Colon (tissue), 2 donors: Measurements from ENCODE around the gene EXOSC2.
"Not testable (repeated sequence)": the region's sequence is repeated elsewhere in the genome, so short reads cannot be mapped to it uniquely, and the experiment has no call there.

Experiments
- FAIRE-seq: peaks from 2 replicates; lab custom pipeline; 2012; peaks lifted over from hg19 to GRCh38; lab: Jason Lieb, UNC
- donor health status: control.
- donor health status: control.

The EXOSC2 gene

DNA sequence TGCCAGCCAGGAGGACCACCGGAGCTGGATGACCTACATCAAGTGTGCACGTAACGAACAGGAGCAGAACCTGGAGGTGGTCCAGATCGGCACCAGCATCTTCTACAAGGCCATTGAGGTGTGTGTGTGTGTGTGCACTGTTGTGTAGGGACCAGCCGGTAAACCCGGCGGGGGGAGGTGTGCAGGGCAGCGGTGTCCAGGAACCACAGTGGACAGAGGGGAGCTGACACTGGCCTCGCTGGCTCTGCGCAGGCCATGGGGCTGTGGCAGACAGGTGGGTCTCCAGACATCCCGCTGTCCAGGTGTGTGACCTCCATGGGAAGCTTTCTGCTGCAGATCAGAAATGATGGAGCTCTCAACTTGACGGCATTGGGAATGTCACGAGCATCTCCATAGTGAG is 25.4 kb upstream of the EXOSC2 start:
- no peak for FAIRE-seq

- FAIRE-seq: no peak
These were observed 24.9 kb upstream of the EXOSC2 start for GRCh38 chr9:130668659-130669058.

DNA sequence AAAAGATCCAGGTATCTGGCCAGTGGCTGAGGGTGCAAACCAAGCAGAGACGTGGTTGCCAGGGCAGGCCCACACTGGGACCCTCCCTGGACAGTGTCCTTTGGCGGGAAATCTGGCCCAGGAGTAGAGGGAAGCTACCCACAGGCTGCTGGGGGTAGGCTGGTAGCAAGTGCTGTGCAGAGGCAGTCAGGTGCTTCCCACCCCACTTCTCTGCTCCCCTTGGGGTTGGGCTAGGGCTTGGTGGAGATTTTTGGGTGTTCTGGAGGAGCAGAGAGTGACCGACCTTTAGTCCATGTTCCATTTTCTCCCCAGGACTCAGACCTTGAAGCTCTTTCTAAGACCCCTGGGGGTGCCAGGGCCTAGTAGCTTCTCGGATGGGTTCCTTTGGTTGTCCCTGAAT is 23.6 kb upstream of the EXOSC2 start:
- no peak for FAIRE-seq

DNA sequence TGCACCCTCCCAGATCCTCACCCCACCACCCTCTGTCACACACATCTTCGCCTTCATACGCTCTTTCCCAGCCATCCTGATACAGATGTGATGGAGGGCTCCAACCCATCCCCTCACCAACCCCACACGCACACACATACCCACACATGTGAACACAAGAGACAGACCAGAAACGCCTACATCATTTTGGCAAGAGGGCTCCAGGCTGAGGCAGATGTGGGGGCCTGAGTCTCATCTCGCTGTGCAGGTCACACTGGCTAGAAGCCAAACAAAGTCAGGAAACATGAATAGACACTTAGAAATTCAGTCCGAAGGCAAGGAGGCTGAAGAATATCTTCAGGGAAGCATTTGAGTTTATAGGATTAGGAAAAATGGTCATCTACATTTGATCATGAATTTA is 22.9 kb upstream of the EXOSC2 start:
- no peak for FAIRE-seq

GRCh38 chr9:130672466-130672865 is 21.1 kb upstream of the EXOSC2 start:
- no peak for FAIRE-seq

- no peak for FAIRE-seq
These were observed 20.5 kb upstream of the EXOSC2 start for GRCh38 chr9:130672933-130673615.

GRCh38 chr9:130675396-130675795 is 18.2 kb upstream of the EXOSC2 start:
- FAIRE-seq: no peak

DNA sequence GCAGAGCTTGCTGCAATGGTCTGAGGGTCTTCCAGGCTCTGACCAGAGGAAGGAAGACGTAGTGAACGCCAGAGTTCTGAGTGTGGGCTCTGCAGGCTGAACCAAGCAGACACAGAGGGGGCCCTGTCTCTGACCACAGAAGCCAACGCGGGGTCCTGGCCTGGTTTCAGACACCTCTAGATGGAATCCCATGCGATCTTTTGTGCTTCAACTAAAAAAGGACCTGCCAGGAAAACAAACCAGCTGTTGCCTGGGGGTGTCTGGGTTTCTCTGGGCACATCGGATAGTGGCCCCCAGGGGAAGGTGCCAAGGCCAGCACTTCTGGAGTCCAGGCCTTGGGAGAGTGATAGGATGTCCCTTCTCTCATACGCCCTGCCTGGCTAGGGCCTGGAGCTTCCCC is 16.3 kb upstream of the EXOSC2 start:
- no peak for FAIRE-seq

GRCh38 chr9:130680836-130681768 is 12.5 kb upstream of the EXOSC2 start:
- no peak for FAIRE-seq

DNA sequence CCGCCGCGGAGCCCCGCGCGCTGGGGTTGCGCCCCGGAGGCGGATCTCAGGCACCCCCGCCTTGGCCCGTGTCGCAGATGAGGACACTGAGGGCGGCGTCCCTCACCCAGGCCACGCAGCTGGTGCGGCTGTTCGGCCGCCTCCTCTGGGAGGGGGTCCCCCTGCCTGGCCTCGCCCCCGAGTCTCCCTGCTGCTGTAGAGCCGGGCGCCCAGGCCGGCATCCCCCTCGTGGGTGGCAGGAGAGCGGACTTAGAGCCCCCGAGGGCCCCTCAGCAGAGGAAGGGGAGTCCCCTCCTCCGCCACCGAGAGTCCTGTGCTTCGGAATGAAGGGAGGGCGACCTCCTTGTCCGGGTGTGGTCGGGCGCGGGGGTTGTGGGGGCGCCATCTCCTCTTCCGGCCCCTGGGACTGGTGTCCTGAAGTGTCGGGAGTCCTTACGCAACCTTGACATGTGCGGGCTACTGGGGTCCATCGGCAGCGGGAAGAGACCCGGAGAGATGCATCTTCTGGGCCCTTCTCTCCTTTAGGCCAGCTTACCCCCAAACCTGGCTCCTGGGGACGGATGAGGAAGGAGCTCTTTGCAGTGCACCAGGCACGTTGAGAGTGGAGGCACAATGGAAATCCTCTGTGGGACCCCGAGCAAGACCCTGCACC is 11.7 kb upstream of the EXOSC2 start:
- no peak for FAIRE-seq

DNA sequence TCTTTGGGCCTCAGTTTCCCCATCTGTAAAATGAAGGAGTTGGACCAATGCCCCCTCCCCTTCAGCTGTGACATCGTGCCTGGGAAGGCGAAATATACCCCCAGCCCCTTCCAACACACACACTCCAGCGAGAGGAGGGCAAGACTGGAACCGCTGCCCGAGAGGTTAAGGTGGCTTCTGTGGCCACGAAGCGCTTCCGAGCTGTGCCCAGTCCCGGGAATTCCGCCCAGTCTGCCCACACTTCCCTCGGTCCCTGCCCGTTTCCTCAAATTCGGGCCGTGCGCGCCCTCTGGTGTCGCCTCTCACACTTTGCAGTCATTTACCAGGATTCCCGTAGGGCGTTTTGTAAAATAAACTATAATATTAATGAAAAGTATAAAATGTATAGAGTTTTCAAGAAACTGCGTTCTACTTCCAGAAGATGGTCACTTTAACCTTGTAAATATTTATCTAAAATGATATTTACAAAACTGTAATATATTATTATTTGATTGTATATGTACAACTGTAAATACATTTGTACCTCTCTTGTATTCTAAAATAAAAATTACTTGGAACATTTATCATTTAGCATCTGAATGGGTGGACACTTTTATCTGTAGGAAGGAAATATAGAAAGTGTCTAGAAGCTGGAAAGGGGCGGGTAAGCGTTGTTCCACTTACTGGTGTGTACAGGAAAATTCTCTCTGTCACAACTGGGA is 11.0 kb upstream of the EXOSC2 start:
- FAIRE-seq: peak; percentile 58

DNA sequence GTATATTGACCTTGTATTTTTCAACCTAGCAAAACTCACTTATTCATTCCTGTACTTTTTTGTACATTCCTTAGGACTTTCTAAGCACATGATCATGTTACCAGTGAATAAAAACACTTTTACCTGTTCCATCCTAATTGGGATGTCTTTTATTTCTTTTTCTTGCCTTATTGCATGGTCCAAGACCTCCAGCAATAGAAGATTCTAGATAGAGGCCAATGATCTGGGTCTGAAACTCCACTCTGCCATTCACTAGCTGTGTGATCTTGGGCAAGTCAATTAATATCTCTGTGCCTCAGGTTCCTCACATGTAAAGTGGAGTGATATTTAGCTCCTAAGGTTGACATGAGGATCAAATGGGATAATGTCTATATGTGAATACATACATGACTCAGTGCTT is 8.5 kb upstream of the EXOSC2 start:
- no peak for FAIRE-seq

GRCh38 chr9:130685945-130686344 is 7.6 kb upstream of the EXOSC2 start:
- FAIRE-seq: not testable (repeated sequence)

DNA sequence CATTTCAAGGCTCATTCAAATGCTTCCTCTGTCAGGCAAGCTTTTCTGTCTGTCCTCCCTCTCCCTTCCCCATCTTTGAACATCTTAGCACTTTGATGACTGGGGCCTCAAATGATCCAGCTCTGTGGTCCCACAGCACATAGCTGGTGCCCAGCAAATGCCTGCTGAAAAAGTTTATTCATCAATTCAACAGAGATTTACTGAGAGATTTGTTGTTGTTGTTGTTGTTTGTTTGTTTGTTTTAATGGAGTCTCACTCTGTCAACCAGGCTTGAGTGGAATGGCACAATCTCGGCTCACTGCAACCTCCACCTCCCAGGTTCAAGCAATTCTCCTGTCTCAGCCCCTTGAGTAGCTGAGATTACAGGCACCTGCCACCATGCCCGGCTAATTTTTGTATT is 6.0 kb upstream of the EXOSC2 start:
- FAIRE-seq: no peak

- FAIRE-seq: no peak
These were observed 5.5 kb upstream of the EXOSC2 start for GRCh38 chr9:130688072-130688471.

GRCh38 chr9:130689572-130689936 is 4.0 kb upstream of the EXOSC2 start:
- FAIRE-seq: no peak

DNA sequence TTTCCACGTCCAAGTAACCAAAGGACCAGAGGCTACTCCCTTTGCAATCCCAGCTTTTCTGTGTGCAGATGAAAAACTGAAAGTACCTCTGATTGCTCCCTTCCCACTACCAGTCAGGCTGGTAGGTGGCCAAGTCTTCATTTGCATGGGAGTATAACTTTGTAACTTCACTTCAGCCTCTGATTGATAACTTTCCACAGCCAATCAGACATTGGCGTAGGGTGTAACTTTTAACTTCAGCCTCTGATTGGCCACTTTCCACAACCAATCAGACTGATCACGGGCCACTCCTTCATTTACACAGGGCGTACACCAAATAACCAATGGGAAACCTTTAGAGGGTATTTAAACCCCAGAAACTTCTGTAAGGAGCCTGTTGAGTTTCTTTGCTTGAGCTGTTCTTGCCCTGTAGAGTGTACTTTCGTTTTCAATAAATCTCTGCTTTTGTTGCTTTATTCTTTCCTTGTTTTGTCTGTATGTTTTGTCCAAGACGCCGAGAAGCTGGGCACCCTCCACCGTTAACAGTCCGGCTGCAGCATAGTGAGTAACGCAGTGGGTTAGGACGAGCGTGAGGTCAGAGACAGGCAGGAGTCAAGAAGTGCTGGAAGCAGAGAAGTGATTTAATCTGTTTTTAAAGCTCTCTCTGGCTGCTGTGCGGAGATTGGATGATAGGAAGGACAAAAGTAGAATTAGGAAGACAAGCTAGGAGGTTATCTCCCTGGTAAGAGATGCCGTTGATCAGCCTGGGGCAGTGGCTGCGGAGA is 3.5 kb upstream of the EXOSC2 start:
- peak; percentile 28 for FAIRE-seq

GRCh38 chr9:130692321-130692720 is 1.3 kb upstream of the EXOSC2 start:
- no peak for FAIRE-seq

GRCh38 chr9:130693101-130693425 is 517 bp upstream of the EXOSC2 start:
- FAIRE-seq: no peak

DNA sequence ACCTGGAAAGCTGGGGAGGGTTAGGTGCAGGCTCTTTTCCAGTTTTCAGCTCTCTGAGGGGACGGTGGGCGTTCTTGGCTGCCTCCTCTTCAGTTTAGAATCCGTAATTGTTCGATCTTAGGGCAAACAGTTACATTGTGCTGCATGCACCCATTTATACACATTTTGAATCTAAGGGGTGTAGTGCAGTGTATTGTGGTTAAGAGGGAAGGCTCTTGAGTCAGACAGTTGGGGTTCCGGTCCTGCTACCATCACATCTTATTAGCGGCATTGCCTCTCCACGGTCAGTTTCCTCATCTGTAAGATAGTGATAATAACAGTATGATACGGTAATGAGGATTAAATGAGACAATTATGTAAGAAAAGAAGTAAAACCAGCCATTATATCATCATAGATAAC is 625 bp downstream of the EXOSC2 start:
- no peak for FAIRE-seq

DNA sequence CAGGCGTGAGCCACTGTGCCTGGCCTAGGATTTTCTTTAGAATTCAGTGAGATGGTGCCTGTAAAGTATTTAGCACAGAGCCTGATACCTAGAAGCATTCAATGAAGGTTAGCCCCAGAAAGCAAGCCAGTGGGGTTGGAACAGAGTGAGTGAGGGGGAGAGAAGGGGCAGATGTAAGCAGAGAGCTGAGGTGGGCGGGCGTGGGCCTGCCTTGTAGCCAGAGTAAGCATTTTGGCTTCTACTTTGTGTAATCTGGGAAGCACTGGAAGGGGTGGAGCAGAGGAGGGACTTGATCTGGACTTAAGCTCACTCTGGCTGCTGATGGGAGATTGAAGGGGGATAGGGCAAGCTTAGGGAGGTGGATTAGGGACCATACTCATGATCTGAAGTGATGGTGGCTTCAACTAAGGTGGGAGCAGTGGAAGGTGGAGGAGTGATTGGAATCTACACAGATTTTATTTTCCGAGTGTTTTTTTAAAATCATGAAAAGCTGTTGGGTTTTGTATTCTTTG is 2.6 kb downstream of the EXOSC2 start:
- FAIRE-seq: no peak

DNA sequence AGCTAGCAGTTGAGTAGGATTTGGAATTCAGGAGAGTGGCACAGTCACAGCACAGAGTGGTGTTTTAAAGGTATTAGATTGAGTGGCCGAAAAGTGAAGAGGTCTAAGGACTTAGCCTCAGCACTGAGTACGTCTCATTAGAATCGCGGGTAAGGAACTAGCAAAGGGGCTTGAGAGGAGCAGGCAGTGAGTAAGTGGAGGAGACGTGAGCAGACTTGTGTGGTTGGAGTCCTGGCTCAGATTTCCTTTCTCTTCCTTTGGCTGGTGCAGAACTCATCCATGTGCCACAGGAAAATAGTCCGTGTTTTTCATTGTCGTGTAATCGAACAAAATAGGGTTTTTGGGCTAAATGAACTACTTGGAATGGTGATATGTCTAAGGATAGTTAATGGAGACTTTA is 3.4 kb downstream of the EXOSC2 start:
- no peak for FAIRE-seq
